GM12874 (cell line): ENCODE data around the gene SUSD4.

Experiments used
- TF ChIP-seq, protein P1 (sequence below): IDR thresholded peaks from 2 replicates; pipeline ENCODE4 v1.5.1; 2011; ENCODE audit warnings: low read depth, mild to moderate bottlenecking, control low read depth, low read length, moderate library complexity; ENCODE audit not compliant: insufficient read depth

The SUSD4 gene

DNA sequence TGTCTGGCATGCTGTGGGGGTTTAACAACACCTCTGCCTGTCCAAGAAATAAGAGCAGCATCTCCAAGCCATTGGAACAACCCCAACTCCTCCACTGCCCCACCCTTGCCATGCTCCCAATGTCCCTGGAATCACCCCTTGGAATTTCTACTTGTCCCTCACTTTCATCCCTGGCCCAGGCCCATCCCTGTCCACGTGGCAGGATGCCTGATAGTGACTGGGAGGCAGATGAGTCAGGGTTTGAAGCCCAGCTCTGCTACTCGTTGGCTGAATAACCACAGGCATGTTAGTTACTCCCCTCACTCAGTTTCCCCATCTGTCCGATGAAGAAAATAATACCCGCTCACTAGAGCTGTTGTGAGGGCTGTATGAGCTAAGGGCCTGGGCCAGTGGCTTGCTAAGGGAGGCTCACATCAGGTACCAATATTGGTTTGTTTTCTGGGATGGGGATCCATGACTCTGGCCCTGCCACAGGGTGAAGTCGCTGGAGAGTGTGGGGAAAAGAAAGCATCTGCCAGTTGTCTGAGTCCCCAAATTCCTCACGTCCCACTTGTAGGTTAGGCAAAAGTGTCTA lies 121.5 kb downstream of the SUSD4 start:
- TF ChIP-seq, protein P1, sequence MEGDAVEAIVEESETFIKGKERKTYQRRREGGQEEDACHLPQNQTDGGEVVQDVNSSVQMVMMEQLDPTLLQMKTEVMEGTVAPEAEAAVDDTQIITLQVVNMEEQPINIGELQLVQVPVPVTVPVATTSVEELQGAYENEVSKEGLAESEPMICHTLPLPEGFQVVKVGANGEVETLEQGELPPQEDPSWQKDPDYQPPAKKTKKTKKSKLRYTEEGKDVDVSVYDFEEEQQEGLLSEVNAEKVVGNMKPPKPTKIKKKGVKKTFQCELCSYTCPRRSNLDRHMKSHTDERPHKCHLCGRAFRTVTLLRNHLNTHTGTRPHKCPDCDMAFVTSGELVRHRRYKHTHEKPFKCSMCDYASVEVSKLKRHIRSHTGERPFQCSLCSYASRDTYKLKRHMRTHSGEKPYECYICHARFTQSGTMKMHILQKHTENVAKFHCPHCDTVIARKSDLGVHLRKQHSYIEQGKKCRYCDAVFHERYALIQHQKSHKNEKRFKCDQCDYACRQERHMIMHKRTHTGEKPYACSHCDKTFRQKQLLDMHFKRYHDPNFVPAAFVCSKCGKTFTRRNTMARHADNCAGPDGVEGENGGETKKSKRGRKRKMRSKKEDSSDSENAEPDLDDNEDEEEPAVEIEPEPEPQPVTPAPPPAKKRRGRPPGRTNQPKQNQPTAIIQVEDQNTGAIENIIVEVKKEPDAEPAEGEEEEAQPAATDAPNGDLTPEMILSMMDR, result no peak

DNA sequence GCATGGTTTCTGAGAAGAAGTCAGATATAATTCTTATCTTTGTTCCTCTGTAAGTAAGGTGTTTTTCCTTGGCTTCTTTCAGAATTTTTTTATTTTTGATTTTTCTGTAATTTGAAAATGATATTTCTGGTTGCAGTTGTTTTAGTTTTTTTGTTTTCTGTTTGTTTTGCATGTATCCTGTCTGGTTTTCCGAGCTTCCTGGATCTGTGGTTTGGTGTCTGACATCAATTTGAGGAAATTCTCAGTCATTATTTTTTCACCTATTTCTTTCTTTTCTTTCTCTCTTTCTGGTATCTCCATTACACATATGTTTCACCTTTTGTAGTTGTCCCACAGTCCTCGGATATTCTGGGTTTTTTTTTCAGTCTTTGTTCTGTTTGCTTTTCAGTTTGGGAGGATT lies 123.9 kb downstream of the SUSD4 start:
- TF ChIP-seq, protein P1, result no peak

DNA sequence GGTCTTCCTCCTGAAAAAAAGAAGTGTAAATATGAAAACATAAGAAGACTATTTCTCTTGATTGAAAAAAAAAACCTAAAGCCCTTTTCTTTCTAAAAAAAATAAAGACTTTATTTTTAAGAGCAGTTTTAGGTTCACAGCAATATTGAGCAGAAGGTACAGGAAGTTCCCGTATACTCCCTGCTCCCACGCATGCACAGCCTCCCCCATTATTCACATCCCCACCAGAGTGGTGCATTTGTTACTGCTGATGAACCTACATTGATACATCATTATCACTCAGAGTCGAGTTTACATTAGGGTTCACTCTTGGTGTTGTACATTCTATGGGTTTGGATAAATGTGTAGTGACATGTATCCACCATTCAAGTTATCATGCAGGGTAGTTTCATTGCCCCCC lies 128.9 kb downstream of the SUSD4 start:
- TF ChIP-seq, protein P1, result no peak

DNA sequence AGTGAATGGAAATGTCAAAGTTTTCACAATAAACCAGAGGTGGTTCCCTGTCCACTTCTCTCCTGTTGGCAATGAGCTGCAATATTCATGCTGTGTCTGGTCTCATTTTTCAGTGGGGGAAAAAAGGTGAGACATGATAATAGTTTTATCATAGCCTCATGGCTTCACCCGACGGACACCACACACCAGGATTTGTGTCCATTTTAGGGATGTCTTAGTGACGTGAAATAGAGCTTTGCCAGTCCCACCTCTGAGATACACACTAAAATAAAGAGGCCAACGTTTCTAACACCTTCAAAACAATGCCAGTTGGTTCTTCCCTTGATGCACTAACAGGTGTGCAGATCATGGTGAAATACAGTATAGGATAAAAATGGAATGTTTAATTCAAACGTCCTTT lies 129.4 kb downstream of the SUSD4 start:
- TF ChIP-seq, protein P1, result no peak

DNA sequence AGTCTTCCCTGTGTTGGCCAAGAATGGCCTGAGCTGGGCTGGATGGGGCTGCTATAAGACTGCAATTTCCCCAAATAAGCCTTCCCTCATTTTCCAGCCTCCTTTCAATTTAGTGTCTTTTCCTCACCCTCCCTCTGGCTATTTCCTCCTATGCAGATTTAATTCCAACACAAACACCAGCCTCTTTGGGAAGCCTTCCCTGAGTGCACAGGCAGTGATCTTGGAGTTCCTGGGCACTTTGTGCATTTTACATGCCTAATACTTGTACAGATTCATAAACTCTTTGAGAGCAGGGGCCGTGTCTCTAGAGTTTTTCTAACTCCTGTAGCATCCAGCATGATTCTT lies 129.8 kb downstream of the SUSD4 start:
- TF ChIP-seq, protein P1, result no peak

DNA sequence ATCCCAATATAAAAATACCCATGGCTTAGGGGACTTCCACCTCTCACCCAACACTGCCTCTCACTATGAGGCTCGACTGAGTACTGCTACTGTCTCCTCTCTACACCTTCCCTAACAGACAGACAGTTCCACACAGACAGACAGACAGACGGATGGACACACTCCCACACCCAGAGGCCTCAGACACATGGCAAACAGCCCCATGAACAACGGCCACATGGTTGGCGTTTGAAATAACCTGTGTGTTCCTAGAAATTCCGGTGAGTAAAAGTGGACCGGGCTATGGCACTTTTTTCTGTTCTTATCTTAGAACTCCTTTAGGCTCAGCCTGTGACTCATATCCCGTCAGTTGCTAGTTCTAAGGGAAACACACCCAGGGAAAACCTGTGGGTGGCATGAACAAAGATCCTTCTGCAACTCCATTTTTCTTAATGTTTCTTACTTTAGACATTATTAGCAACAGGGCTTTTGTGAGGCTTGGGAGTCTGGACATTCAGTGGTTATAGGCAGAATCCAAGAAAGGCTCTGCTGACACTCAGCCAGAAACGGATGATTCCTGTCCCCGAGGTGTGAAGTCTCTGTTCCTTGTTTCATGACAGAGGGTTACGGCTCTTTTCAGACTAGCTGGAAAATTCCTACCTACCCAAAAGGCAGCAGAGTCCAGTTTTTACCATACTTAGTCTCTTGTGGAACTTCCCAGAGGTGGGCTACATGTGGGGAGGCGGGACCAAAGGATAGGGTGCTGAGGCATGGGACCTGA lies 130.4 kb downstream of the SUSD4 start:
- TF ChIP-seq, protein P1, result no peak

DNA sequence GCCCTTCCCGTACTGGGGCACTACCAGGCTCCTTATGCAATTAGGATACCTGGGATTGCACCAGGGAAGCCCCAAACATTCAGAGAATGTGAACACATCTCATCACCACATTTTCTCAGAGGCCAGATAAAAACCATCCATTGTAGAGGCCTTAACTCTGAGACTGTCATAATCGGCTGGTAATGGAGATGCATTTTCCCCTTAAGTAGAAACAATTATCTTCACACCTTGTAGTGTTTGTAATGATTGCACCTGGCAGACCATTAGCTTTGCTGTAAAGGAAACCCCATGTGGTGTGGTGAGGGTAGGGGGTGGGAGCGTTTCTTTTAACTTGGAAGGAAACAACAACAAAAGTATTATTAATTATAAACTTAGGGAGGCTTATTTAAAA lies 131.0 kb downstream of the SUSD4 start:
- TF ChIP-seq, protein P1, result no peak

DNA sequence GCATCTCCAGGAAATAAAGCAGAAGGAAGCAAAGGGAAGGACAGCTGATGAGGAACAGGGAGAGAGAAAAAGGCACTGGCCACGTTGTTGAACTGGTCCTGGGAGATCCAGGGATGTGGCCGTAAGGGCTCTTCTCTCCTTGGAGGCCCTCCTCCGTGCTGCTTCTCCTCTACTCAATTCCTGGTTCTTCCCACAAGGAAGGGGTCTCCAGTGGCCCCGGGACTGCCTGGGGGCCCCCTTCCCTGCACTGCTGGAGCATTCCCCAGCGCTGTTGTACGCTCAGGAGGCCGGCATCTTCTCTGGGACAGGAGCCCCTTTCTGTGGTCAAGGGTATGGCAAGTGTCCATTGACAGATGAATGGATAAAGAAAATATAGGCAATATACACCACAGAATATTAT lies 132.4 kb downstream of the SUSD4 start:
- TF ChIP-seq, protein P1, result no peak
